ENCODE measurements around the gene AIP. TPM values are rescaled to one million over a fixed set of nuclear protein-coding genes. Genes with fewer than 3 reads are reported as not detected.

AIP gene
- total RNA-seq, 2 experiments from 2014 or later: 115 to 117 TPM

DNA sequence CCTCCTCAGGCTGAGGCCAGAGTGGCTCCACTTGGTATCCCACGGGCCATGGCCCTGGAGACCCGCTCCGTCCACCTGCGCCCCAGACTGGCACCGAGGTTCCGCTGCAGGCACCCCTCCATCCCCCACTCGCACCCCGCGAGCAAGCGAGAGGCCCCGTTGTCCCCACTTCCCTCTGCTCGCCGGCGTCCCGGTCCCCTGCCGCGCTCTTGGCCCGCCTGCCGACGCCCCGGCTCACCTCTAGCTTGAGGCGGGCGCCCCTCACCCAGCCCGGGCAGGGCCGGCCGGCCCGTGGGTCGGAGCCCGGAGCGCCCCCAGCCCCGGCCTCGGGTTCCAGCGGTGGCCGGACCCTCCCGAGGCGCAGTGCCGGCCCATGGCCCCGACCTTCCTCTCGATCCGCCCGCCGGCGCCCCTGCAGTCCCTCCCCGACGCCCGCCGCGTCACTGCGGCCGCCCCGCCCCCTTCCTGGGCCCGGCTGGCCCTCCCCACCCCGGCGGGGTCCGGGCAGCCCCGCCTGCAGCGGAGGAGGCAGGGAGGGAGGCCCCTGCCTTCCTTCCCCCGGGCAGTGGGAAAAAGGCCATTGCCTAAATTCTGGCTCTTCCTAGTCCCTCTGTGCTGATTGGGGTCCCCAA lies 22.2 kb downstream of the AIP start, which contains the start of gene PITPNM1:
Gene PITPNM1 (minus strand): TSS at position 414 of the 632 bp plus-strand sequence. CDS start 1,183 bp downstream, outside the sequence.
- ChIA-PET POLR2A (interaction anchor here (0.6 to 3.0 kb wide), 11 partner anchors 21 to 151 kb away, joined by 3 to 35 read pairs (median 6); partner anchors contain the start of genes AIP, POLD4, PPP1CA and PTPRCAP), CTCF (interaction anchor here (0.9 to 1.9 kb wide), 9 partner anchors 20 to 188 kb away, joined by 3 to 8 read pairs (median 4); partner anchors contain the start of genes RAD9A and TMEM134)
- ATAC-seq (ENCODE audit: poor library complexity) (no peak), DNase-seq (peak in 13 of 14 experiments; percentile 45 to 88 (median 76))
- Histone ChIP-seq H3K4me3 (ENCODE audit: low read length) (peak within 1 kb of the TSS; percentile 97), H3K27me3 (ENCODE audit: control insufficient read depth in 1 of 2, insufficient read depth in 2 of 2, low read length in 2 of 2) (no peaks in the 10 kb centered on the region), H3K36me3 (ENCODE audit: insufficient read depth, low read length) (peaks cover 39% of the 10 kb centered on the region), H3K4me1 (ENCODE audit: insufficient read depth, low read length) (peaks cover 68% of the 10 kb centered on the region), H3K27ac (ENCODE audit: low read depth in 1 of 2, low read length in 2 of 2) (peak within 1 kb of the TSS; percentile 79 to 82), H3K9me3 (ENCODE audit: control insufficient read depth in 1 of 2, insufficient read depth in 1 of 2, low read length in 2 of 2) (no peaks in the 10 kb centered on the region)
- peak within 1 kb of the TSS; percentile 98 for H3K27ac Mint-ChIP-seq
- H3K27me3 Mint-ChIP-seq: no peaks in the 10 kb centered on the region
- H3K4me3 Mint-ChIP-seq: peak within 1 kb of the TSS; percentile 94
- H3K36me3 Mint-ChIP-seq (ENCODE audit: low read depth): peaks cover 43% of the 10 kb centered on the region
- H3K4me1 Mint-ChIP-seq (ENCODE audit: low read depth): peaks cover 59% of the 10 kb centered on the region
- no peaks in the 10 kb centered on the region for H3K9me3 Mint-ChIP-seq
- intact Hi-C loops (cut with DNase I, micrococcal nuclease): loop anchor here (1.0 to 10.0 kb wide), 5 partner anchors 18 to 263 kb away; partner anchors contain the start of genes CARNS1 (in 1 of the 2), PPP1CA (in 1 of the 2) and TBC1D10C (in 1 of the 2)
- TF ChIP-seq, protein P1, sequence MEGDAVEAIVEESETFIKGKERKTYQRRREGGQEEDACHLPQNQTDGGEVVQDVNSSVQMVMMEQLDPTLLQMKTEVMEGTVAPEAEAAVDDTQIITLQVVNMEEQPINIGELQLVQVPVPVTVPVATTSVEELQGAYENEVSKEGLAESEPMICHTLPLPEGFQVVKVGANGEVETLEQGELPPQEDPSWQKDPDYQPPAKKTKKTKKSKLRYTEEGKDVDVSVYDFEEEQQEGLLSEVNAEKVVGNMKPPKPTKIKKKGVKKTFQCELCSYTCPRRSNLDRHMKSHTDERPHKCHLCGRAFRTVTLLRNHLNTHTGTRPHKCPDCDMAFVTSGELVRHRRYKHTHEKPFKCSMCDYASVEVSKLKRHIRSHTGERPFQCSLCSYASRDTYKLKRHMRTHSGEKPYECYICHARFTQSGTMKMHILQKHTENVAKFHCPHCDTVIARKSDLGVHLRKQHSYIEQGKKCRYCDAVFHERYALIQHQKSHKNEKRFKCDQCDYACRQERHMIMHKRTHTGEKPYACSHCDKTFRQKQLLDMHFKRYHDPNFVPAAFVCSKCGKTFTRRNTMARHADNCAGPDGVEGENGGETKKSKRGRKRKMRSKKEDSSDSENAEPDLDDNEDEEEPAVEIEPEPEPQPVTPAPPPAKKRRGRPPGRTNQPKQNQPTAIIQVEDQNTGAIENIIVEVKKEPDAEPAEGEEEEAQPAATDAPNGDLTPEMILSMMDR (IDR thresholded peaks at IDR 0.05): no peak

- no peaks in the 10 kb centered on the region for H3K27me3 ChIP-seq (ENCODE audit: control insufficient read depth in 1 of 2, insufficient read depth in 2 of 2, low read length in 2 of 2)
- peak overlapping the region; percentile 71 to 79 for H3K27ac ChIP-seq (ENCODE audit: low read depth in 1 of 2, low read length in 2 of 2)
- Mint-ChIP-seq H3K27me3 (no peaks in the 10 kb centered on the region), H3K4me1 (ENCODE audit: low read depth) (peaks cover 54% of the 10 kb centered on the region), H3K36me3 (ENCODE audit: low read depth) (peaks cover 37% of the 10 kb centered on the region), H3K9me3 (no peaks in the 10 kb centered on the region), H3K27ac (peak overlapping the region; percentile 98), H3K4me3 (peak overlapping the region; percentile 93)
- DNase-seq: peak; percentile 78 to 96 (median 87)
- peak; percentile 63 for ATAC-seq (ENCODE audit: poor library complexity)
- TF ChIP-seq, protein P1 (IDR thresholded peaks at IDR 0.05): peak; percentile 97
- H3K4me1 ChIP-seq (ENCODE audit: insufficient read depth, low read length): peaks cover 63% of the 10 kb centered on the region
- POLR2A ChIA-PET: interaction anchor here (0.6 to 3.0 kb wide), 11 partner anchors 21 to 114 kb away, joined by 3 to 35 read pairs (median 4); partner anchors contain the start of genes AIP, PPP1CA, PTPRCAP and RAD9A
- H3K4me3 ChIP-seq (ENCODE audit: low read length): peak overlapping the region; percentile 97
- CTCF ChIA-PET: interaction anchor here (0.8 to 1.9 kb wide), 11 partner anchors 21 to 188 kb away, joined by 3 to 8 read pairs (median 4); partner anchors contain the start of genes RAD9A and TMEM134
- intact Hi-C loops (cut with DNase I, micrococcal nuclease): loop anchor here (1.0 to 10.0 kb wide), 13 partner anchors 18 to 264 kb away; partner anchors contain the start of genes AIP (in 2 of the 2), PPP1CA (in 2 of the 2), PTPRCAP (in 2 of the 2) and TMEM134 (in 2 of the 2)
- H3K9me3 ChIP-seq (ENCODE audit: control insufficient read depth in 1 of 2, insufficient read depth in 1 of 2, low read length in 2 of 2): no peaks in the 10 kb centered on the region
- H3K36me3 ChIP-seq (ENCODE audit: insufficient read depth, low read length): peaks cover 34% of the 10 kb centered on the region
Measured at GRCh38 chr11:67505605-67506396, 23.0 kb downstream of the AIP start.
